ENCODE results near the gene TLE4. TPM values are rescaled to one million over a fixed set of nuclear protein-coding genes. Genes with fewer than 3 reads are reported as not detected.
"Not testable (repeated sequence)": the region's sequence is repeated elsewhere in the genome, so short reads cannot be mapped to it uniquely, and the experiment has no call there.

Gene TLE4
- total RNA-seq, 2 experiments from 2014 or later = 11.2 to 13.1 TPM

DNA sequence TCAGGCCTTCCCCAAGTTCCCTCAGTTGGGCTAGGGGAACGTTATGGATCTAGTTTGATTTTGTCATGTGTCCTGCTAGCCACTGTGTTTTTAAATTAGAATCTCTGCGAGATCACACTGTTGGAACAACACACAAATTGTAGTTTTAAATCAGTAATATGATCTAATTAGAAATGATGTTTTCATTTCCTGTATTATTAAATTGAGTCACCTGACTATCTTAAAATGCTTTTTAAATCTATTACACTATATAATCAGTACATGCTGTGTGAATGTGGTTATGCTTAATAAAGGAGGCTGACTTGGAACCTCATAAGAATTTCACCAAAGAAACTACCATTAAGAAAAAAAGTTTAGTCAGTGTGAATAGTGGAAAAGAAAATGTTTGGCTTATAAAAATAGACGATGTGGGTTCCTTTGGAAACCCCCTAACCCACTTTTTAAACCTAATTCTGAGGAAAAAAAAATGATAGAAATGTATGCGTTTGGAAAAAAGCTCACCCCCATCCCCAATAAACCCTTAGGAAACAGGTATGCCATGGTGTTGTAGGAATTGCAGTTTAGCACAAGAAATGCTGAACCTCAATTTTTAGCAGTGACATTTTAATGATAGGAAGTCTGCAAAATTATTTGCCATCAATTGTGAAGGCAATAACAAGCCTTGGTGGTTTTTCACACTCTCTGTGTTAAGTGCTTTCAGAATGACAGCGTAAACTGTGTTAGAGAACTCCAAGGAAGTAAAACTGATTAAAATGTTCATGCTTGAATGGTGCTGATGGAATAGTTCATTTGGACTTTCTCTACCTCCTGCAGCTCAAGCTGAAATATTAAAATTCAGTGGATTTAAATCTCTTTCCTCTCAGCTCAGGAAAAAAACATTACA, 59.0 kb downstream of the TLE4 start:
- Mint-ChIP-seq H3K4me3 (peak overlapping the region; percentile 17), H3K4me1 (ENCODE audit: low read depth) (peaks cover 48% of the 10 kb centered on the region), H3K27me3 (ENCODE audit: low read depth) (no peaks in the 10 kb centered on the region), H3K36me3 (ENCODE audit: low read depth) (peaks cover 6% of the 10 kb centered on the region), H3K27ac (peak overlapping the region; percentile 19), H3K9me3 (no peaks in the 10 kb centered on the region)
- DNase-seq = no peak
- intact Hi-C loops (cut with micrococcal nuclease) = no loop called here
- CTCF ChIA-PET = no interaction called here

GRCh38 chr9:79632060-79632459, 60.3 kb downstream of the TLE4 start:
- intact Hi-C loops (cut with micrococcal nuclease) = no loop called here
- H3K4me3 Mint-ChIP-seq = no peak overlapping the region
- no peaks in the 10 kb centered on the region for H3K27me3 Mint-ChIP-seq (ENCODE audit: low read depth)
- H3K27ac Mint-ChIP-seq = no peak overlapping the region
- H3K4me1 Mint-ChIP-seq (ENCODE audit: low read depth) = peaks cover 57% of the 10 kb centered on the region
- peaks cover 11% of the 10 kb centered on the region for H3K36me3 Mint-ChIP-seq (ENCODE audit: low read depth)
- peak; percentile 9 for DNase-seq
- CTCF ChIA-PET = interaction anchor here (1.3 kb wide), 1 partner anchor 19 kb away, joined by 5 read pairs; no protein-coding TSS in a partner anchor
- no peaks in the 10 kb centered on the region for H3K9me3 Mint-ChIP-seq

DNA sequence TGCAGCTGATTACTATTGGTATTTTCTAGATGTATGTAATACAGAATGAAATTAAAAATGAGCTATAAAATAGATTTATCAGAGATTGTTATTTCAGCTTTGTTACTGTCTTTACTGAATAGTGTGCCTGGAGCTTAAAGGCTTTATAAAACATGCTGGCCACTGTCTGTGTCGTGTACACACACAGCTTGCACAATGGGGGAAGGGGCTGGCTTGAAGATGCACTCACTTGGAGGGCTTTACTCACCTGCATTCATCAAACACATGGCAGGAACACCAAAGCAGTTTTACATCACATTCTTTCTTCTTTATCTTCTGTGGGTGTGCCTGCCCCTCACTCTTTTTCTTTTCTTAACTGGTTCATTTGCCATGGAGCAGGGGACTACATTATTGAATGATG, 60.9 kb downstream of the TLE4 start:
- peaks cover 64% of the 10 kb centered on the region for H3K4me1 Mint-ChIP-seq (ENCODE audit: low read depth)
- intact Hi-C loops (cut with micrococcal nuclease) = no loop called here
- peaks cover 17% of the 10 kb centered on the region for H3K36me3 Mint-ChIP-seq (ENCODE audit: low read depth)
- CTCF ChIA-PET = interaction anchor here (1.3 kb wide), 1 partner anchor 20 kb away, joined by 5 read pairs; no protein-coding TSS in a partner anchor
- DNase-seq = no peak
- H3K4me3 Mint-ChIP-seq = no peak overlapping the region
- no peaks in the 10 kb centered on the region for H3K9me3 Mint-ChIP-seq
- H3K27me3 Mint-ChIP-seq (ENCODE audit: low read depth) = no peaks in the 10 kb centered on the region
- H3K27ac Mint-ChIP-seq = no peak overlapping the region

GRCh38 chr9:79633558-79633957, 61.8 kb downstream of the TLE4 start:
- intact Hi-C loops (cut with micrococcal nuclease) = no loop called here
- no peak overlapping the region for H3K27ac Mint-ChIP-seq
- no peak for DNase-seq
- no peak overlapping the region for H3K4me3 Mint-ChIP-seq
- H3K9me3 Mint-ChIP-seq = no peaks in the 10 kb centered on the region
- H3K27me3 Mint-ChIP-seq (ENCODE audit: low read depth) = no peaks in the 10 kb centered on the region
- peaks cover 16% of the 10 kb centered on the region for H3K36me3 Mint-ChIP-seq (ENCODE audit: low read depth)
- peaks cover 65% of the 10 kb centered on the region for H3K4me1 Mint-ChIP-seq (ENCODE audit: low read depth)
- CTCF ChIA-PET = no interaction called here

DNA sequence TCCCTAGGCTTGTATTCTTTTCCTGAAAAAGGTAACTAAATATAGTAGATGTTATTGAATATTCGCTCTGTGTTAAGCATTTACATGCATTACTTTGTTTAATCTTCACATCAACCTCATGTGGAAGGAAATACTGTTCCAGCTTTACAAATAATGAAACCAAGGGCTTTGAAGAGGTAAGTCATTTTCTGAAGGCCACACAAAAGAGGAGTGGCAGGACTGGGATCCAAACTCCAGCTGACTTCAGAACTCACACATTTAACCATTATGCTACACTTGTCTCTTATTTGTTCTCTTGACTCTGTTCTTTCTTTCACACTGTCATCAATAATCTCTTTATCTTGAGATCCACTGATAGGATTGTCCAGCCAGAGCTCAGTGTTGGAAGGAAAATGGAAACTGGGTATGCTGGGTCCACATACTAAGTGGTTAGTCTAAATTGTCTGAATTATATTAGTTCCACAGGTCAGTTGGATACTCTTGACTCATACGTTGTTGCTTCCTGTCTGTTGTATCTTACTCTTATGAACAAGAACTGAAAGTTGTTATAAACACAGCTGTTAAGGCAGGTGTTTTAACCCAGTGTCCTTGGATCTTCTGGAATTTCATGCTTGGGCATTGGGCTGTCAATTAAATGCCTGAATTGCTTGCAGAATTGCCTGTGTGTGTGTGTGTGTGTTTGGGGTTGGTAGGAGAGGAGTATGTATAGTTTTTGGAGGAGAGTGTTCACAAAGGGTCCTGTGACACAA, 65.6 kb downstream of the TLE4 start:
- H3K4me3 Mint-ChIP-seq = no peak overlapping the region
- DNase-seq = no peak
- intact Hi-C loops (cut with micrococcal nuclease) = no loop called here
- no peaks in the 10 kb centered on the region for H3K9me3 Mint-ChIP-seq
- H3K27me3 Mint-ChIP-seq (ENCODE audit: low read depth) = no peaks in the 10 kb centered on the region
- CTCF ChIA-PET = no interaction called here
- peaks cover 19% of the 10 kb centered on the region for H3K36me3 Mint-ChIP-seq (ENCODE audit: low read depth)
- peaks cover 64% of the 10 kb centered on the region for H3K4me1 Mint-ChIP-seq (ENCODE audit: low read depth)
- H3K27ac Mint-ChIP-seq = no peak overlapping the region

- Mint-ChIP-seq H3K27ac (no peak overlapping the region), H3K27me3 (ENCODE audit: low read depth) (no peaks in the 10 kb centered on the region), H3K4me1 (ENCODE audit: low read depth) (peaks cover 52% of the 10 kb centered on the region), H3K4me3 (no peak overlapping the region), H3K9me3 (peaks cover 12% of the 10 kb centered on the region), H3K36me3 (ENCODE audit: low read depth) (peaks cover 29% of the 10 kb centered on the region)
- intact Hi-C loops (cut with micrococcal nuclease) = no loop called here
- no peak for DNase-seq
- CTCF ChIA-PET = interaction anchor here (1.3 kb wide), 1 partner anchor 66 kb away, joined by 4 read pairs; no protein-coding TSS in a partner anchor
Observed at GRCh38 chr9:79638806-79639205, 67.0 kb downstream of the TLE4 start.

DNA sequence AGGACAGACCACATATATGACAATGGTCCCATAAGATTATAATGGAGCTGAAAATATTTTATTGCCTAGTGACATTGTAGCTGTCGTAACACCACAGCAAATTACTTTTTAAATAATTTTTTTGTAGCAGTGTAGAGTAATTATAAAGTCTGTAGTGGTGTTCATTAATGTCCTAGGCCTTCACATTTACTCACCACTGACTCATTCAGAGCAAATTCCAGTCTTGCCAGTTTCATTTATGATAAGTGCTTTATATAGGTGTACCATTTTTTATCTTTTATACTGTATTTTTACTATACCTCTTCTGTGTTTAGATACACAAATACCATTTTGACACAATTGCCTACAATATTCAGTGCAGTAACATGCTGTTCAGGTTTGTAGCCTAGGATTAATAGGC, 67.6 kb downstream of the TLE4 start:
- Mint-ChIP-seq H3K9me3 (peaks cover 17% of the 10 kb centered on the region), H3K4me3 (no peak overlapping the region), H3K27ac (no peak overlapping the region), H3K4me1 (ENCODE audit: low read depth) (peaks cover 51% of the 10 kb centered on the region), H3K36me3 (ENCODE audit: low read depth) (peaks cover 35% of the 10 kb centered on the region), H3K27me3 (ENCODE audit: low read depth) (no peaks in the 10 kb centered on the region)
- intact Hi-C loops (cut with micrococcal nuclease) = no loop called here
- CTCF ChIA-PET = interaction anchor here (1.3 kb wide), 1 partner anchor 66 kb away, joined by 4 read pairs; no protein-coding TSS in a partner anchor
- no peak for DNase-seq

DNA sequence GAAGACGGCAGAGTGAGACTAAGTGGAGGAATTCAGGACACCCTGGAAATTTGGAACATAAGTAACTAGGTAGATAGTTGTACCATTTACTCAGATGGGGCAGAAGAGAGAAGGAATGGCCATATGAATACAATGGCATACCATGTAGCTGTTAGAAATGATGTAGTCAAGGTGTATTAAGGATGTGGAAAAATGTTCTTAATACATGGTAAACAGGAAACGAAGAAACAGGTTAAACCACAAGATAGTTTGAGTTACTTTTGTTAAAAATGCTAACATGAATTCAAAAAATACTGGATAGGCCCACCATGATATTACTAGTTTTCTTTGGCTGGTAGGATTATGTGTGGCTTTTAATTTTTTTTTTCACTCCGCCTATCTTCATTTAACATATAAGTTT, 68.3 kb downstream of the TLE4 start:
- not testable (repeated sequence) for H3K4me3 Mint-ChIP-seq, DNase-seq
- H3K9me3 Mint-ChIP-seq = peaks cover 24% of the 10 kb centered on the region

DNA sequence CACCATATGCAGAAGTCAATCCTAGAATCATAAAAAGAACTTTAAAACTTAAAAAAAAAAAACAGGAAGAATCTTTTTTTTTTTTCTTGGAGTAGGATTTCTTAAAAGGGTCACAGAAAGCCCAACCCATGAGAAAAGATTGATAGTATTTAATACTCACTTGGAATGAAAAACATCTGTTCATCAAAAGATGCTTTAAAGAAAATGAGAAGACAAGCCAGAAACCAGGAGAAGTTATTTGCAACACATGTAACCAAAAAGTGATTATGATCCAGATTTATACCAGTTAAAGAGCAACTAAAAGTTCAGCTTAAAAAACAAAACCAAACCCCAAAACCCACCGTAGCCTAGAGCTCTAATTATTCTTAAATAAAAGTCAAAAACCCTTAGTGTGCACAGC, 69.3 kb downstream of the TLE4 start:
- Mint-ChIP-seq H3K27me3 (ENCODE audit: low read depth) (no peaks in the 10 kb centered on the region), H3K27ac (no peak overlapping the region), H3K4me1 (ENCODE audit: low read depth) (peaks cover 46% of the 10 kb centered on the region), H3K9me3 (peaks cover 24% of the 10 kb centered on the region), H3K4me3 (no peak overlapping the region), H3K36me3 (ENCODE audit: low read depth) (peaks cover 43% of the 10 kb centered on the region)
- CTCF ChIA-PET = no interaction called here
- DNase-seq = no peak
- intact Hi-C loops (cut with micrococcal nuclease) = no loop called here

More for the DNA sequence above, 68.3 kb downstream of the TLE4 start:
- Mint-ChIP-seq H3K36me3 (ENCODE audit: low read depth) (peaks cover 42% of the 10 kb centered on the region), H3K4me1 (ENCODE audit: low read depth) (peaks cover 50% of the 10 kb centered on the region)
- H3K27me3 Mint-ChIP-seq (ENCODE audit: low read depth); H3K27ac Mint-ChIP-seq; intact Hi-C loops (cut with micrococcal nuclease); CTCF ChIA-PET: not testable (repeated sequence)

DNA sequence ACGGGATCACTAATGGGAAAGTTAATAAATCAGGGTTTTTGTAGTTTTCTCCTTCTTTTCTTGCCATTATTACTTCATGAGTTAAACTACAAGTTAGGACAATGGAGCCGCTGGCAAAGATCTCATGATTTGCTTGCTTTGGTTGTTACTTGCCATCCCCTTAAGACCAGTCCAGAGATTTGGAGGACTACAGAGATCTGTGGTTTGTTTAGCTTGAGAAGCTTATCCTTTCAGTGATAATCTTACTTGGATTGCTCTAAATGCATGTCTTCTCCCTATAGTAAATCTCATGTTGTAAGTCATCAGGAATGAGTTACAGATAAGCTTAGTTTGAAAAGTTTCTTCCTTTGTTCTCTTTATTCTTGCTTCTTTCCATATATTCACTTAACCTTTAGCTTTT, 70.9 kb downstream of the TLE4 start:
- intact Hi-C loops (cut with micrococcal nuclease) = no loop called here
- Mint-ChIP-seq H3K4me1 (ENCODE audit: low read depth) (peaks cover 33% of the 10 kb centered on the region), H3K36me3 (ENCODE audit: low read depth) (peaks cover 32% of the 10 kb centered on the region), H3K9me3 (peaks cover 24% of the 10 kb centered on the region), H3K4me3 (no peak overlapping the region), H3K27ac (no peak overlapping the region), H3K27me3 (ENCODE audit: low read depth) (no peaks in the 10 kb centered on the region)
- CTCF ChIA-PET = no interaction called here
- no peak for DNase-seq

GRCh38 chr9:79644048-79644447, 72.3 kb downstream of the TLE4 start:
- H3K36me3 Mint-ChIP-seq (ENCODE audit: low read depth) = peaks cover 24% of the 10 kb centered on the region
- H3K4me3 Mint-ChIP-seq = no peak overlapping the region
- peaks cover 23% of the 10 kb centered on the region for H3K4me1 Mint-ChIP-seq (ENCODE audit: low read depth)
- CTCF ChIA-PET = no interaction called here
- intact Hi-C loops (cut with micrococcal nuclease) = no loop called here
- H3K27me3 Mint-ChIP-seq (ENCODE audit: low read depth) = no peaks in the 10 kb centered on the region
- H3K9me3 Mint-ChIP-seq = peaks cover 24% of the 10 kb centered on the region
- DNase-seq = no peak
- H3K27ac Mint-ChIP-seq = no peak overlapping the region

- CTCF ChIA-PET = no interaction called here
- Mint-ChIP-seq H3K4me3 (no peak overlapping the region), H3K27me3 (ENCODE audit: low read depth) (no peaks in the 10 kb centered on the region), H3K36me3 (ENCODE audit: low read depth) (peaks cover 24% of the 10 kb centered on the region), H3K9me3 (peaks cover 24% of the 10 kb centered on the region), H3K4me1 (ENCODE audit: low read depth) (peaks cover 20% of the 10 kb centered on the region), H3K27ac (no peak overlapping the region)
- DNase-seq = no peak
- intact Hi-C loops (cut with micrococcal nuclease) = no loop called here
Observed at GRCh38 chr9:79644601-79645000, 72.8 kb downstream of the TLE4 start.
